ENCODE results near the gene F13A1.

DNA sequence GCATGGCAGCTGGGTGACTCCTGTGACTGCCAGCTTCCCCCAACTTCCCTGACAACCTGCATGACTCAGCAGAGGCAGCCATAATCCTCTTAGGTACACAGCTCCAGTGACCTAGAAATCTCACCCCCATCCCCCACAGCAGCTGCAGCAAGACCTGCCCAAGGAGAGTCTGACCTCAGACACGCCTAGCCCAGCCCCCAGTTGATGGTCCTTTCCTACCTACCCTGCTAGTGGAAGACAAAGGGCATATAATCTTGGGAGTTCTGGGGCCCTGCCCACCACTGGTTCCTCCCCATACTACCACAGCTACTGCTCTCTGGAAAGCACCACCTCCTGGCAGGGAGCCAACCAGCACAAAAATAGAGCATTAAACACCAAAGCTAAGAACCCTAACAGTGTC is 90.2 kb downstream of the F13A1 start:
- TF ChIP-seq ZBTB1 (tag by site-specific recombination; IDR thresholded peaks at IDR 0.05) (no peak), ZNF423 (tag by site-specific recombination; IDR thresholded peaks at IDR 0.05) (no peak), TCF7L2 (IDR thresholded peaks at IDR 0.05; ENCODE audit: borderline replicate concordance, low read depth, low read length) (no peak), SALL2 (tag by site-specific recombination; IDR thresholded peaks at IDR 0.05; ENCODE audit: borderline replicate concordance) (no peak)
